ENCODE results near the gene LAMC3. TPM values are rescaled to one million over a fixed set of nuclear protein-coding genes. Genes with fewer than 3 reads are reported as not detected.

The LAMC3 gene
- polyA plus RNA-seq, 1 donor from 2014 or later = 0.04 TPM

DNA sequence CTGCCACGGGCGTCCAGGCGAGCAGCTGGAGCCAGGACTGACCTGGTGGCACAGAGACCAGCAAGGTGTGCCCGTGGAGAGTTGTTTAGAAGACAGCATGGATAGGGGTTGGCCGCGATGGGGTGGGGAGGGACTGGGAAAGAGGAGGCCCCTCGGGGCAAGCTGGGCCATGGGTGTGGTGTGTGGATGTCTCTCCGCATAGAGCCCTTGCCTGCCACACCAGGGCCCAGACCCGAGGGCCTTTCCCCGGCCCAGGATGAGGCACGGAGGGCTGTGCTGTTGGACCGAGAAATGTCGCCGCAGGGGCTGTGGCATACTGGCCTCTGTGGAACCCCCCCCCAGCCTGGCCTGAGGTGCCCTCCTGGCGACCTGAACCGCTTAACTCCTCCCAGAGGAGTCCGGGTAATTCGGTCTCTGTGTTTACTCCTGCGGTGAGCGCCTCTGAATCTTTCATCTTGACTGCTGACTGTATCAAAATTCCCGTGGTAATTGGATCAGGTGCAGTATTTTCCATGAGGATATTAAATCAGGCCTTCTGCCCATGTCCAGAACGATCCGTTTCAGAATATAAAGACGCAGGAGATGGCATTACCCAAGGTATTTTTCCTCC, 22.5 kb upstream of the LAMC3 start:
- Histone ChIP-seq H3K9me2 (ENCODE audit: insufficient read depth, low read length) (no peaks in the 10 kb centered on the region), H3K27me3 (ENCODE audit: insufficient read depth, low read depth, low read length) (no peaks in the 10 kb centered on the region), H3K9ac (ENCODE audit: low read length) (no peak overlapping the region), H3F3A (ENCODE audit: insufficient read depth, low read length, poor library complexity, severe bottlenecking) (no peaks in the 10 kb centered on the region), H3K4me3 (ENCODE audit: low read length) (no peak overlapping the region), H3K79me2 (replicated peaks; ENCODE audit: insufficient read depth, low read length) (no peaks in the 10 kb centered on the region), H3K9me3 (ENCODE audit: low read length) (no peaks in the 10 kb centered on the region), H4K20me1 (ENCODE audit: insufficient read depth) (no peaks in the 10 kb centered on the region), H3K27ac (ENCODE audit: low read length) (no peak overlapping the region), H3K36me3 (ENCODE audit: insufficient read depth, low read length) (no peaks in the 10 kb centered on the region), H2AFZ (ENCODE audit: low read depth, low read length) (no peak overlapping the region), H3K4me2 (ENCODE audit: low read length) (no peak overlapping the region)
- TF ChIP-seq EP300 (conservative IDR thresholded peaks at IDR 0.05; ENCODE audit: poor library complexity, severe bottlenecking) (no peak), REST (IDR thresholded peaks at IDR 0.05; ENCODE audit: borderline replicate concordance) (no peak), POLR2AphosphoS5 (IDR thresholded peaks at IDR 0.05) (no peak), SMC3 (conservative IDR thresholded peaks at IDR 0.05; ENCODE audit: poor library complexity) (no peak), RAD21 (conservative IDR thresholded peaks at IDR 0.05) (no peak), MXI1 (conservative IDR thresholded peaks at IDR 0.05; ENCODE audit: poor library complexity, severe bottlenecking) (no peak), EZH2 (IDR thresholded peaks at IDR 0.05; ENCODE audit: borderline replicate concordance, insufficient read depth, low read length, poor library complexity, severe bottlenecking) (no peak), TAF1 (IDR thresholded peaks at IDR 0.05; ENCODE audit: low read depth) (no peak)
- TF ChIP-seq, protein P1, sequence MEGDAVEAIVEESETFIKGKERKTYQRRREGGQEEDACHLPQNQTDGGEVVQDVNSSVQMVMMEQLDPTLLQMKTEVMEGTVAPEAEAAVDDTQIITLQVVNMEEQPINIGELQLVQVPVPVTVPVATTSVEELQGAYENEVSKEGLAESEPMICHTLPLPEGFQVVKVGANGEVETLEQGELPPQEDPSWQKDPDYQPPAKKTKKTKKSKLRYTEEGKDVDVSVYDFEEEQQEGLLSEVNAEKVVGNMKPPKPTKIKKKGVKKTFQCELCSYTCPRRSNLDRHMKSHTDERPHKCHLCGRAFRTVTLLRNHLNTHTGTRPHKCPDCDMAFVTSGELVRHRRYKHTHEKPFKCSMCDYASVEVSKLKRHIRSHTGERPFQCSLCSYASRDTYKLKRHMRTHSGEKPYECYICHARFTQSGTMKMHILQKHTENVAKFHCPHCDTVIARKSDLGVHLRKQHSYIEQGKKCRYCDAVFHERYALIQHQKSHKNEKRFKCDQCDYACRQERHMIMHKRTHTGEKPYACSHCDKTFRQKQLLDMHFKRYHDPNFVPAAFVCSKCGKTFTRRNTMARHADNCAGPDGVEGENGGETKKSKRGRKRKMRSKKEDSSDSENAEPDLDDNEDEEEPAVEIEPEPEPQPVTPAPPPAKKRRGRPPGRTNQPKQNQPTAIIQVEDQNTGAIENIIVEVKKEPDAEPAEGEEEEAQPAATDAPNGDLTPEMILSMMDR (IDR thresholded peaks at IDR 0.05; ENCODE audit: poor library complexity, severe bottlenecking) = no peak

DNA sequence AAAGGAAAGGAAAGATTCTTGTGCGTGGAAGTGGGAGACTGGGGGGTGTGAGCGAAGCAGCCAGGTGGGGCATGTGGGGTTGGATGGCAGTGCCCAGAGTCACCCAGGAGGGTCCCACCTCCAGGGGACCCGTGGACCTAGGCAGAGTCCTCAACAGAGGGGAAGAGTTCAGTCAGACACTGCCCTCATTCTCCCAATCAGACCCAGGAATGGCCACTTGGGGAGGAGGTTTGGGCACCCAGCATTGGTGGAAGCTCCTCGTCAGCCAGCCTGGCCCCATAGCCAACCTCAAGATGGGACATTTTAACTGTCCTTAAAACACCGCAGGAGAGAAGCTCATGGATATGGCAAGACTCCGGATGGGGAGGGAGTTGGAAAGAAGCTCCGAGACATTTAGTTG, 21.9 kb upstream of the LAMC3 start:
- no peaks in the 10 kb centered on the region for H3K27me3 ChIP-seq (ENCODE audit: insufficient read depth, low read depth, low read length)
- no peak overlapping the region for H2AFZ ChIP-seq (ENCODE audit: low read depth, low read length)
- H3K36me3 ChIP-seq (ENCODE audit: insufficient read depth, low read length) = no peaks in the 10 kb centered on the region
- H3K27ac ChIP-seq (ENCODE audit: low read length) = no peak overlapping the region
- H3K9me3 ChIP-seq (ENCODE audit: low read length) = no peaks in the 10 kb centered on the region
- H4K20me1 ChIP-seq (ENCODE audit: insufficient read depth) = no peaks in the 10 kb centered on the region
- no peak overlapping the region for H3K9ac ChIP-seq (ENCODE audit: low read length)
- no peak overlapping the region for H3K4me3 ChIP-seq (ENCODE audit: low read length)
- no peaks in the 10 kb centered on the region for H3K9me2 ChIP-seq (ENCODE audit: insufficient read depth, low read length)
- no peak overlapping the region for H3K4me2 ChIP-seq (ENCODE audit: low read length)
- TF ChIP-seq RAD21 (conservative IDR thresholded peaks at IDR 0.05) (no peak), REST (IDR thresholded peaks at IDR 0.05; ENCODE audit: borderline replicate concordance) (no peak), SMC3 (conservative IDR thresholded peaks at IDR 0.05; ENCODE audit: poor library complexity) (no peak), MXI1 (conservative IDR thresholded peaks at IDR 0.05; ENCODE audit: poor library complexity, severe bottlenecking) (no peak), EZH2 (IDR thresholded peaks at IDR 0.05; ENCODE audit: borderline replicate concordance, insufficient read depth, low read length, poor library complexity, severe bottlenecking) (no peak), TAF1 (IDR thresholded peaks at IDR 0.05; ENCODE audit: low read depth) (no peak), POLR2AphosphoS5 (IDR thresholded peaks at IDR 0.05) (no peak), EP300 (conservative IDR thresholded peaks at IDR 0.05; ENCODE audit: poor library complexity, severe bottlenecking) (no peak)
- TF ChIP-seq, protein P1 (IDR thresholded peaks at IDR 0.05; ENCODE audit: poor library complexity, severe bottlenecking) = no peak
- no peaks in the 10 kb centered on the region for H3K79me2 ChIP-seq (replicated peaks; ENCODE audit: insufficient read depth, low read length)
- H3F3A ChIP-seq (ENCODE audit: insufficient read depth, low read length, poor library complexity, severe bottlenecking) = no peaks in the 10 kb centered on the region

All from neural cell (in vitro differentiated cells).